PC-9 (cell line): Measurements from ENCODE around the gene SMIM20. TPM values are rescaled to one million over a fixed set of nuclear protein-coding genes. Genes with fewer than 3 reads are reported as not detected.

Experiments used
- BruUV-seq: library from RNA; stranded (reverse); fragments of 400-500 nt; replicated peaks from 2 replicates; lab custom pipeline; 2021; lab: Mats Ljungman, UMichigan
- CTCF ChIA-PET: fragments of 300-600 bp; sonication (Branson Sonifier 250); formaldehyde crosslinking; loops from one replicate; lab custom pipeline; 2022; ENCODE audit warnings: antibody characterized with exemption; lab: Charles Lee
- POLR2A ChIA-PET: fragments of 300-600 bp; sonication (Branson Sonifier 250); formaldehyde crosslinking; loops from one replicate; lab custom pipeline; 2022; ENCODE audit warnings: antibody characterized with exemption; ENCODE audit not compliant: unreplicated experiment; lab: Charles Lee
- DNase-seq, 2 experiments: peaks; one replicate each; pipeline versions ENCODE4 v3.0.0 to v3.0.0-alpha.2; 2015 to 2022; ENCODE audit warnings: mixed read lengths in 1 of 2
- H2AFZ ChIP-seq: fragments of 200-600 bp; sonication (generic); 2 replicates; pipeline ENCODE4 v1.8.1; 2017; ENCODE audit warnings: antibody characterized with exemption
- H3F3A ChIP-seq: fragments of 200-600 bp; sonication (generic); 2 replicates; pipeline ENCODE4 v1.8.1; 2017; ENCODE audit warnings: antibody characterized with exemption, mild to moderate bottlenecking, low read depth; ENCODE audit not compliant: insufficient read depth
- H3K27ac ChIP-seq: fragments of 200-600 bp; sonication (generic); 2 replicates; pipeline ENCODE4 v1.6.1; 2016; ENCODE audit warnings: mixed run types
- H3K27me3 ChIP-seq: fragments of 200-600 bp; sonication (generic); 2 replicates; pipeline ENCODE4 v1.6.1; 2016; ENCODE audit warnings: low read depth, mixed run types; ENCODE audit not compliant: insufficient read depth
- H3K36me3 ChIP-seq: fragments of 200-600 bp; sonication (generic); 2 replicates; pipeline ENCODE4 v1.6.1; 2016; ENCODE audit warnings: low read depth, mixed run types
- H3K4me1 ChIP-seq: fragments of 200-600 bp; sonication (generic); replicated peaks from 2 replicates; pipeline ENCODE4 v1.6.1; 2016; ENCODE audit warnings: mixed run types; ENCODE audit not compliant: insufficient read depth
- H3K4me2 ChIP-seq: fragments of 200-600 bp; sonication (generic); 2 replicates; pipeline ENCODE4 v1.6.1; 2017; ENCODE audit warnings: mixed run types
- H3K4me3 ChIP-seq: fragments of 200-600 bp; sonication (generic); 2 replicates; pipeline ENCODE4 v1.6.1; 2016; ENCODE audit warnings: mixed run types
- H3K79me2 ChIP-seq: fragments of 200-600 bp; sonication (generic); 2 replicates; pipeline ENCODE4 v1.6.1; 2017; ENCODE audit warnings: low read depth, mixed run types
- H3K9me2 ChIP-seq: fragments of 200-600 bp; sonication (generic); 2 replicates; pipeline ENCODE4 v1.8.1; 2017; ENCODE audit warnings: mild to moderate bottlenecking; ENCODE audit not compliant: insufficient read depth
- H3K9me3 ChIP-seq: fragments of 200-600 bp; sonication (generic); 2 replicates; pipeline ENCODE4 v1.8.1; 2016; ENCODE audit warnings: low read depth; ENCODE audit not compliant: insufficient read depth
- H4K20me1 ChIP-seq: fragments of 200-600 bp; sonication (generic); 2 replicates; pipeline ENCODE4 v1.8.1; 2017; ENCODE audit not compliant: insufficient read depth
- CTCF ChIP-seq: fragments of 200-600 bp; sonication (generic); conservative IDR thresholded peaks from 2 replicates; pipeline ENCODE4 v1.6.1; 2017; ENCODE audit warnings: mixed run types, antibody characterized with exemption, mild to moderate bottlenecking, moderate library complexity
- EZH2 ChIP-seq: fragments of 200-600 bp; sonication (generic); IDR thresholded peaks from 2 replicates; pipeline ENCODE4 v1.8.0; 2017; ENCODE audit warnings: antibody characterized with exemption, low read depth
- intact Hi-C: fragments of 100-400 bp; cut with micrococcal nuclease; formaldehyde crosslinking; loops from one replicate; pipeline ENCODE4 v1.10.0; 2022; ENCODE audit not compliant: unreplicated experiment
- total RNA-seq: library from RNA; stranded (reverse); gene quantifications from 2 replicates; pipeline ENCODE4 v1.2.3, GENCODE V29; 2021

The SMIM20 gene
- total RNA-seq, 1 experiment from 2014 or later: 44.2 TPM

- Histone ChIP-seq H2AFZ (no peak overlapping the region), H3K4me3 (no peak overlapping the region), H4K20me1 (no peaks in the 10 kb centered on the region), H3K9me2 (no peaks in the 10 kb centered on the region), H3K36me3 (no peaks in the 10 kb centered on the region), H3K27ac (no peak overlapping the region), H3K79me2 (no peaks in the 10 kb centered on the region), H3K4me1 (peaks cover 9% of the 10 kb centered on the region), H3F3A (no peaks in the 10 kb centered on the region), H3K9me3 (no peaks in the 10 kb centered on the region), H3K27me3 (no peaks in the 10 kb centered on the region), H3K4me2 (peak overlapping the region; percentile 38)
- TF ChIP-seq EZH2: no peak
- TF ChIP-seq CTCF: no peak
- no TSS peak for BruUV-seq
- DNase-seq: peak; percentile 40 to 60
- CTCF ChIA-PET: no interaction called here
- POLR2A ChIA-PET: no interaction called here
- intact Hi-C loops: no loop called here
Observed at GRCh38 chr4:25908491-25908901, 5.5 kb upstream of the SMIM20 start.

GRCh38 chr4:25911356-25911755 lies 2.7 kb upstream of the SMIM20 start:
- Histone ChIP-seq H3K9me2 (no peaks in the 10 kb centered on the region), H3F3A (peaks cover 9% of the 10 kb centered on the region; the same call in 1 of the 2 replicates), H3K79me2 (peaks cover 18% of the 10 kb centered on the region), H3K9me3 (no peaks in the 10 kb centered on the region), H3K27ac (no peak overlapping the region), H3K4me1 (peaks cover 19% of the 10 kb centered on the region), H3K27me3 (no peaks in the 10 kb centered on the region), H4K20me1 (no peaks in the 10 kb centered on the region), H2AFZ (no peak overlapping the region), H3K36me3 (no peaks in the 10 kb centered on the region), H3K4me3 (no peak overlapping the region), H3K4me2 (no peak overlapping the region)
- no peak for DNase-seq
- intact Hi-C loops: loop anchor here (5.0 kb wide), 1 partner anchor 406 kb away; no protein-coding TSS in a partner anchor
- TF ChIP-seq EZH2 (no peak), CTCF (no peak)
- no TSS peak for BruUV-seq
- CTCF ChIA-PET: no interaction called here
- POLR2A ChIA-PET: no interaction called here

- Histone ChIP-seq H3K36me3 (no peaks in the 10 kb centered on the region), H2AFZ (peak overlapping the region; percentile 95), H3K4me2 (peak overlapping the region; percentile 80), H3K9me2 (no peaks in the 10 kb centered on the region), H3K4me3 (peak overlapping the region; percentile 62), H3K79me2 (peaks cover 22% of the 10 kb centered on the region), H3K4me1 (peaks cover 16% of the 10 kb centered on the region), H3K27ac (no peak overlapping the region), H3K27me3 (no peaks in the 10 kb centered on the region), H3K9me3 (no peaks in the 10 kb centered on the region), H3F3A (peaks cover 9% of the 10 kb centered on the region; the same call in 1 of the 2 replicates), H4K20me1 (no peaks in the 10 kb centered on the region)
- ChIA-PET CTCF (no interaction called here), POLR2A (interaction anchor here (0.9 kb wide), 1 partner anchor 65 kb away, joined by 4 read pairs; no protein-coding TSS in a partner anchor)
- TF ChIP-seq CTCF (no peak), EZH2 (no peak)
- DNase-seq: no peak
- intact Hi-C loops: loop anchor here (5.0 kb wide), 1 partner anchor 404 kb away; no protein-coding TSS in a partner anchor
- TSS peak; percentile 76 for BruUV-seq
Observed at GRCh38 chr4:25913056-25913850, 767 bp upstream of the SMIM20 start.
